Liver (tissue), 3 donors: ENCODE measurements around the gene PPFIBP2.

ENCODE experiments used
- CTCF ChIP-seq: fragments of 150-350 bp; IDR thresholded peaks from 2 replicates; pipeline ENCODE4 v1.5.1; 2017; ENCODE audit warnings: improper control_type of control experiment, low read depth, low read length; ENCODE audit not compliant: missing input control
- EGR1 ChIP-seq, 2 donors: IDR thresholded peaks; 2 replicates each; pipeline ENCODE4 v1.6.1; 2016 to 2018; ENCODE audit warnings: antibody characterized with exemption in 2 of 2, low read depth in 2 of 2
- GABPA ChIP-seq, 2 donors: IDR thresholded peaks in 1 of 2; conservative IDR thresholded peaks in 1 of 2; 2 replicates each; pipeline ENCODE4 v1.6.1; 2016; ENCODE audit warnings: antibody characterized with exemption in 2 of 2, mild to moderate bottlenecking in 1 of 2, moderate library complexity in 1 of 2
- HNF4A ChIP-seq, 2 donors: conservative IDR thresholded peaks; 2 replicates each; pipeline ENCODE4 v1.6.1; 2016; ENCODE audit warnings: antibody characterized with exemption in 2 of 2, mild to moderate bottlenecking in 2 of 2
- MAX ChIP-seq: IDR thresholded peaks from 2 replicates; pipeline ENCODE4 v1.6.1; 2016; ENCODE audit warnings: antibody characterized with exemption
- RAD21 ChIP-seq, 2 donors: IDR thresholded peaks; 2 replicates each; pipeline ENCODE4 v1.6.1; 2016; ENCODE audit warnings: antibody characterized with exemption in 2 of 2, mild to moderate bottlenecking in 2 of 2
- REST ChIP-seq: IDR thresholded peaks from 2 replicates; pipeline ENCODE4 v1.6.1; 2016; ENCODE audit warnings: antibody characterized with exemption, mild to moderate bottlenecking
- YY1 ChIP-seq: IDR thresholded peaks from 2 replicates; pipeline ENCODE4 v1.6.1; 2016; ENCODE audit warnings: antibody characterized with exemption, mild to moderate bottlenecking
- TF ChIP-seq, protein P1 (sequence below): IDR thresholded peaks from 2 replicates; pipeline ENCODE4 v1.6.1; 2016; ENCODE audit warnings: antibody characterized with exemption
- TF ChIP-seq, protein P2 (sequence below): IDR thresholded peaks from 2 replicates; pipeline ENCODE4 v1.6.1; 2016; ENCODE audit warnings: antibody characterized with exemption
- donor health status: healthy.
- donor health status: healthy.

DNA sequence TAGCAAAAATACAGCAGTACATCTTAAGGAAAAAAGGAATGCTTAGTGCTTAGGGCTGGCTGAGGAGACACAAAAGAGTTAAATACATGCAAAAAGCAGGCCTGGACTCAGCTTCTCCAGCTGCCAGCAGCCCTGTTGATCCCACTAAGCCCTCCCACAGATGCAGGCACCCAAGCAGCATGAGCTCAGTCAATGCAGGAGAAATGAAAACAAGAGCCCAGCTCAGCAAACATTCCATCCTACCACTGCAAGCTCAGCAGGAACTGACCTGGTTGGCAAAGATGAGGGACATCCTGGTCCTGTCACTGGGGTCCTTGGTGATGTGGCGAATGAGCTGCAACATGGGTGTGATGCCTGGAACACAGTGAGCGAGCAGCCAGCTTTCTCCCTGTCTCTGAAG, 153.7 kb downstream of the PPFIBP2 start:
- TF ChIP-seq CTCF (no peak), MAX (no peak), RAD21 (IDR thresholded peaks at IDR 0.05) (no peak), YY1 (no peak), HNF4A (conservative IDR thresholded peaks at IDR 0.05) (no peak), EGR1 (IDR thresholded peaks at IDR 0.05; ENCODE audit: low read depth in 2 of 2) (no peak), REST (no peak), GABPA (IDR thresholded peaks at IDR 0.05 in 1 of 2, conservative IDR thresholded peaks at IDR 0.05 in 1 of 2) (no peak)
- TF ChIP-seq, protein P1, sequence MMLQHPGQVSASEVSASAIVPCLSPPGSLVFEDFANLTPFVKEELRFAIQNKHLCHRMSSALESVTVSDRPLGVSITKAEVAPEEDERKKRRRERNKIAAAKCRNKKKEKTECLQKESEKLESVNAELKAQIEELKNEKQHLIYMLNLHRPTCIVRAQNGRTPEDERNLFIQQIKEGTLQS, result no peak
- TF ChIP-seq, protein P2, sequence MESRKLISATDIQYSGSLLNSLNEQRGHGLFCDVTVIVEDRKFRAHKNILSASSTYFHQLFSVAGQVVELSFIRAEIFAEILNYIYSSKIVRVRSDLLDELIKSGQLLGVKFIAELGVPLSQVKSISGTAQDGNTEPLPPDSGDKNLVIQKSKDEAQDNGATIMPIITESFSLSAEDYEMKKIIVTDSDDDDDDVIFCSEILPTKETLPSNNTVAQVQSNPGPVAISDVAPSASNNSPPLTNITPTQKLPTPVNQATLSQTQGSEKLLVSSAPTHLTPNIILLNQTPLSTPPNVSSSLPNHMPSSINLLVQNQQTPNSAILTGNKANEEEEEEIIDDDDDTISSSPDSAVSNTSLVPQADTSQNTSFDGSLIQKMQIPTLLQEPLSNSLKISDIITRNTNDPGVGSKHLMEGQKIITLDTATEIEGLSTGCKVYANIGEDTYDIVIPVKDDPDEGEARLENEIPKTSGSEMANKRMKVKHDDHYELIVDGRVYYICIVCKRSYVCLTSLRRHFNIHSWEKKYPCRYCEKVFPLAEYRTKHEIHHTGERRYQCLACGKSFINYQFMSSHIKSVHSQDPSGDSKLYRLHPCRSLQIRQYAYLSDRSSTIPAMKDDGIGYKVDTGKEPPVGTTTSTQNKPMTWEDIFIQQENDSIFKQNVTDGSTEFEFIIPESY, result no peak
